GM23338 (cell line): ENCODE data around the gene DHRSX. TPM values are rescaled to one million over a fixed set of nuclear protein-coding genes. Genes with fewer than 3 reads are reported as not detected.
"Not testable (repeated sequence)": the region's sequence is repeated elsewhere in the genome, so short reads cannot be mapped to it uniquely, and the experiment has no call there.

ENCODE experiments used
- ATAC-seq: fragments of 200-7000 bp; cut with Tn5 transposase; 3 replicates; pipeline ENCODE4 v1.9.1; 2020
- DNase-seq: peaks from one replicate; pipeline ENCODE4 v3.0.0-alpha.2; 2015; ENCODE audit warnings: low spot score
- H2AFZ ChIP-seq: fragments of 200-600 bp; sonication (generic); 2 replicates; pipeline ENCODE4 v1.8.0; 2016; ENCODE audit warnings: antibody characterized with exemption, mild to moderate bottlenecking, moderate library complexity
- H3F3A ChIP-seq: fragments of 200-600 bp; sonication (generic); replicated peaks from 2 replicates; pipeline ENCODE4 v1.8.0; 2017; ENCODE audit warnings: antibody characterized with exemption, mixed run types, low read depth
- H3K27ac ChIP-seq: fragments of 200-600 bp; sonication (generic); 2 replicates; pipeline ENCODE4 v1.6.1; 2016; ENCODE audit warnings: low read depth
- H3K27me3 ChIP-seq: fragments of 200-600 bp; sonication (generic); 2 replicates; pipeline ENCODE4 v1.8.0; 2016; ENCODE audit warnings: mild to moderate bottlenecking, mixed run types, moderate library complexity; ENCODE audit not compliant: insufficient read depth
- H3K36me3 ChIP-seq: fragments of 200-600 bp; sonication (generic); 2 replicates; pipeline ENCODE4 v1.8.0; 2016; ENCODE audit warnings: mild to moderate bottlenecking; ENCODE audit not compliant: insufficient read depth
- H3K4me1 ChIP-seq: fragments of 200-600 bp; sonication (generic); 2 replicates; pipeline ENCODE4 v1.8.0; 2016; ENCODE audit warnings: mild to moderate bottlenecking, moderate library complexity; ENCODE audit not compliant: insufficient read depth
- H3K4me2 ChIP-seq: fragments of 200-600 bp; sonication (generic); 2 replicates; pipeline ENCODE4 v1.7.1; 2017; ENCODE audit warnings: mixed run types
- H3K4me3 ChIP-seq: fragments of 200-600 bp; sonication (generic); 2 replicates; pipeline ENCODE4 v1.6.1; 2016; ENCODE audit warnings: mixed run types
- H3K79me2 ChIP-seq: fragments of 200-600 bp; sonication (generic); replicated peaks from 2 replicates; pipeline ENCODE4 v1.8.0; 2017; ENCODE audit warnings: mild to moderate bottlenecking; ENCODE audit not compliant: insufficient read depth
- H3K9me2 ChIP-seq: fragments of 200-600 bp; sonication (generic); 2 replicates; pipeline ENCODE4 v1.8.0; 2017; ENCODE audit not compliant: insufficient read depth
- H4K20me1 ChIP-seq: fragments of 200-600 bp; sonication (generic); replicated peaks from 2 replicates; pipeline ENCODE4 v1.8.0; 2017; ENCODE audit warnings: mild to moderate bottlenecking; ENCODE audit not compliant: insufficient read depth
- H3K27ac Mint-ChIP-seq: 2 replicates; pipeline ENCODE4 v1.8.0; 2020; ENCODE audit warnings: inconsistent platforms, mild to moderate bottlenecking, moderate library complexity, mixed read lengths
- H3K27me3 Mint-ChIP-seq: 3 replicates; pipeline ENCODE4 v1.8.0; 2022; ENCODE audit warnings: low read depth, mild to moderate bottlenecking, moderate library complexity, mixed read lengths, inconsistent platforms; ENCODE audit not compliant: insufficient read depth, poor library complexity
- H3K36me3 Mint-ChIP-seq: 3 replicates; pipeline ENCODE4 v1.8.0; 2021; ENCODE audit warnings: low read depth, mild to moderate bottlenecking, inconsistent platforms, moderate library complexity, mixed read lengths
- H3K4me1 Mint-ChIP-seq: 3 replicates; pipeline ENCODE4 v1.8.0; 2020; ENCODE audit warnings: mild to moderate bottlenecking, inconsistent platforms, mixed read lengths
- H3K4me3 Mint-ChIP-seq: 3 replicates; pipeline ENCODE4 v1.8.0; 2021; ENCODE audit warnings: moderate library complexity, mild to moderate bottlenecking, inconsistent platforms, mixed read lengths
- H3K9me3 Mint-ChIP-seq: 3 replicates; pipeline ENCODE4 v1.8.0; 2020; ENCODE audit warnings: moderate library complexity, mild to moderate bottlenecking, inconsistent platforms, mixed read lengths
- ZNF462 ChIP-seq: fragments of 250-450 bp; sonication (Bioruptor Pico); IDR thresholded peaks from 2 replicates; pipeline ENCODE4 v1.5.0; 2020; ENCODE audit warnings: mild to moderate bottlenecking, moderate library complexity
- polyA plus RNA-seq: library from polyadenylated mRNA; unstranded; fragments of >200 nt; fragmentation: Nextera tagmentation; extraction: Ambion mirVana; gene quantifications from 2 replicates; pipeline ENCODE4 v1.2.1, GENCODE V29; 2016
- total RNA-seq: library from RNA; depleted of rRNA; stranded (reverse); fragments of >200 nt; shearing (Covaris generic); gene quantifications from 2 replicates; pipeline ENCODE4 v1.2.3, GENCODE V29; 2014

The DHRSX gene
- total and polyA plus RNA-seq, 2 experiments from 2014 or later, result 33.9 to 43.0 TPM

DNA sequence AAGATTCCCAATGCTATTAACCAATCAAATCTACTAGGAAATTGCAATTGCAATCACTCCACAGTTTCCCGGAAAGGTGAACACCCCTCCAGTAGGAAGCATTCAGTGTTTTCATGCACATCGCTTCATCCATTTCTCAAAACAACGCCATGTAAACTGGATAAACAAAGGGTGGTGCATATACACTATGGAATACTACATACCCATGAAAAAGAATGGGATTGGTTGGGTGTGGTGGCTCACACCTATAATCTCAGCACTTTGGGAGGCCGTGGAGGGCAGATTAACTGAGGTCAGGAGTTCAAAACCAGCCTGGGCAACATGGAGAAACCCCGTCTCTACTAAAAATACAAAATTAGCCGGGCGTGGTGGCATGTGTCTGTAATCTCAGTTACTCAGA is 29.1 kb downstream of the DHRSX start:
- H3K27me3 ChIP-seq, result no peaks in the 10 kb centered on the region
- DNase-seq, result no peak
- H3F3A ChIP-seq, result peaks cover 9% of the 10 kb centered on the region
- H3K36me3 Mint-ChIP-seq, result peaks cover 51% of the 10 kb centered on the region
- H3K4me3 Mint-ChIP-seq, result no peak overlapping the region
- ATAC-seq, result no peak
- H3K4me1 ChIP-seq, result no peaks in the 10 kb centered on the region
- no peak overlapping the region for H3K4me3 ChIP-seq
- H4K20me1 ChIP-seq, result no peaks in the 10 kb centered on the region; the same call in 1 of the 2 replicates
- no peak overlapping the region for H2AFZ ChIP-seq
- no peaks in the 10 kb centered on the region for H3K36me3 ChIP-seq
- no peak overlapping the region for H3K27ac ChIP-seq
- no peak overlapping the region for H3K4me2 ChIP-seq
- H3K9me3 Mint-ChIP-seq, result peaks cover 34% of the 10 kb centered on the region
- H3K4me1 Mint-ChIP-seq, result peaks cover 7% of the 10 kb centered on the region; the same call in 2 of the 3 replicates
- peaks cover 3% of the 10 kb centered on the region; the same call in 1 of the 2 replicates for H3K9me2 ChIP-seq
- TF ChIP-seq ZNF462 (CRISPR knock-in tag), result no peak
- no peak overlapping the region for H3K27ac Mint-ChIP-seq
- peaks cover 92% of the 10 kb centered on the region for H3K79me2 ChIP-seq
- H3K27me3 Mint-ChIP-seq, result peaks cover 10% of the 10 kb centered on the region

- Mint-ChIP-seq H3K36me3 (peaks cover 56% of the 10 kb centered on the region), H3K9me3 (peaks cover 39% of the 10 kb centered on the region)
- ATAC-seq, H3K27ac ChIP-seq, H4K20me1 ChIP-seq, H3K4me3 Mint-ChIP-seq, H3K27me3 ChIP-seq, H3K4me2 ChIP-seq, DNase-seq, H3F3A ChIP-seq, H3K9me2 ChIP-seq, H3K4me1 ChIP-seq, H3K36me3 ChIP-seq, H3K4me1 Mint-ChIP-seq, H2AFZ ChIP-seq, H3K4me3 ChIP-seq, H3K27me3 Mint-ChIP-seq, H3K27ac Mint-ChIP-seq: not testable (repeated sequence)
- peaks cover 92% of the 10 kb centered on the region for H3K79me2 ChIP-seq
These were observed 29.6 kb downstream of the DHRSX start for GRCh38 chrX:2471126-2471525.

- peaks cover 65% of the 10 kb centered on the region for H3K36me3 Mint-ChIP-seq
- not testable (repeated sequence) for H4K20me1 ChIP-seq, ATAC-seq, H3K4me1 ChIP-seq, H3K27me3 Mint-ChIP-seq, H3K27ac ChIP-seq, H3K4me1 Mint-ChIP-seq, H2AFZ ChIP-seq, H3K27ac Mint-ChIP-seq, H3K4me3 ChIP-seq, H3K4me3 Mint-ChIP-seq, H3K27me3 ChIP-seq, H3K4me2 ChIP-seq, H3K36me3 ChIP-seq, DNase-seq, H3K9me2 ChIP-seq, H3F3A ChIP-seq
- peaks cover 92% of the 10 kb centered on the region for H3K79me2 ChIP-seq
- peaks cover 52% of the 10 kb centered on the region for H3K9me3 Mint-ChIP-seq
These were observed 30.9 kb downstream of the DHRSX start for GRCh38 chrX:2469852-2470251.
